Activated CD8-positive, alpha-beta memory T cell treated with anti-CD3 and anti-CD28 coated beads for 24 hours (primary cell): ENCODE measurements around the gene FLNA.

ENCODE experiments used
- DNase-seq: peaks from one replicate; pipeline ENCODE4 v3.0.0-alpha.2; 2020

The FLNA gene

DNA sequence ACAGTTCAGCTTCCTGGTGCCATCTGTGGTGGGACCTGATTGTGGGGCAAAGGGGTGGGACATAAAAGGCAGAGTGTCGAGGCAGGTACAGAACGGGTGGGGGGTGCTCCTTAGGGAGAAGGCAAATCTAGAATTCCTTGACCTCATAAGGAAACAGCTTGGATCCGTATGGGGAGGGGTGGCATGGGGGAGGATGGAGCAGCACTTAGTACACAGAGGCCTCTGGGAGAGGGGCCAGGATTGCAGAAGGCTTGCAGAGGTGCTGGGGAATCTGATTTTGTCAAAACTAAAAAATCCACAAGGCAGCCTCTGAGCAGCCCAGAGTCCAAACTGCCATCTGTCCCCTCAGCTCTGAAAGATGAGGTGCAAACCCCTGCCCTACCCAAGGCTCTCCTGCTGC, 2.3 kb upstream of the FLNA start:
- DNase-seq, result no peak

DNA sequence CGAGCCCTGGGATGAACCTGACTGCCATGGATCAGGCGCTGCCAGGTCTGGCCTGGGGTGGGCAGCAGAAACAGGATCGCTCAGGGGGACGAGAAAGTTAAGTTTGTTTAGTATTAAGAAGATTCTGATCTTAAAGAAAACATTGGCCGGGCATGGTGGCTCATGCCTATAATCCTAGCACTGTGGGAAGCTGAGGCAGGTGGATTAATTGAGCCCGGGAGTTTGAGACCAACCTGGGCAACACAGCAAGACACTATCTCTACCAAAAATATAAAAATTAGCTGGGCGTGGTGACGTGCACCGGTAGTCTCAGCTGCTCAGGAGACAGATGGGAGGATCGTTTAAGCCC, 696 bp upstream of the FLNA start:
- DNase-seq, result no peak

DNA sequence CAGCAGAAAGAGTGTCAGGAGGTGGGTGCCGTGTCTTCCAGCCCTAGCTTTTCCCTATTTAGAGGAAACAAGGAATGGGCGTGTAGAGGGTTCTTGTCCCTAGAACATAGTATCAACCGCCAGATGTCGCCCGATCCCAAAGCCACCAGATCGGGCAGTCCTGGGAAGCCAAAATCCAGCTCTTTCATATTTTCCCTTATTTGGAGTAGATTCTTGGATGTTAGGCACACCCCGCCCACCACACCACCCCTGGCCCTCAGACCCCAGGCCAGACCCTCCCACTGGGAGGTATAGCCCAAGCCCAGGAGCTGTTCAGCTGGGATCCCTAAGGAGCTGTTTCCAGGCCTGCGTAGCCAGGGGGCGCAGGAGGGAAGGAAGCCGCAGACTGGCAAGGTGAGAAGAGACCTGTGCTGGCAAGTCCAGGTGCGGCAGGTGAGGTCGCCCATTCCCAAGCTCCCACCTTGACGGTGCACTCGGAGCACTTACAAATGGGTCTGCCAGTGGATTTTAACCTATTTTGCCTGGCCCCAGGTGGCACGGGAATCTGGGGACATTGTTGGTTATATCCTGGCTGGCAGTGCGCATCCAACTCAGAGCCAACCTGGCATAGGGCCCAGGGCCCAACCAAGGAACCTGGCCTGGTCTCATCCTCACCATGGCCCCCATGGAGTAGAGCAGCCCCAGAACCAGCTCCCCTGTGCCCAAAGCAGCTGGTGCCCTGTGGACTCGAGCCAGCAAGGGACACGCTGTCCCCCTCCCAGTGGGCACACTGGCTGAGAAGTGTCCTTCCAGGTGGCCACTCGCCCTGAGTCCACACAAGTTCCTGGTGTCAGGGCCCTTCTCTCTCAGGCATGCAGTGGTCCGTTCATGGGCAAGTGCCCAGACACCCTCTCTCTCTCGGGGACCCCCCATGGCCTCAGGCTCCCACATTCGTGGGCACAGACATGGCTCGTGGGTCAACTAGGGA, 811 bp downstream of the FLNA start:
- DNase-seq, result no peak

DNA sequence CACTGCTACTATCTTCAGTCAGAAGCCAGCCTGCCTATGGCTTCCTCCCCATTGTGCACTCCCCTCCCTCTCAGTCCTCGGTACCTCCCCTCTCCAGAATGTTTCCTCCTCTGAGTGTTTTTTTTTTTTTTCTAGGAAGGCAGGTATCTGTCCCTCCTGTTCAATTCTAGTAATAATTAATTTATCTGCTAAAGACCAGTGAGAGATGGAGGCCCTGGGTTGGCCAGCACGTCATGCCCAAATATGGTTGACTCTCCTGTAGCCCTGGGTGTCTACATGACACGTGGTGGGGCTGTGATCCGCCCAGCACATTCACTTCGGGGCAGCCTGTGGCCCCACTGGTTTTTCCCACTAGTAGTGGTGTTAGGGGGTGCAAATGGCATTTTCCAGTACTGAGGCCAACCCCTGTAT, 1.8 kb downstream of the FLNA start:
- DNase-seq, result no peak

DNA sequence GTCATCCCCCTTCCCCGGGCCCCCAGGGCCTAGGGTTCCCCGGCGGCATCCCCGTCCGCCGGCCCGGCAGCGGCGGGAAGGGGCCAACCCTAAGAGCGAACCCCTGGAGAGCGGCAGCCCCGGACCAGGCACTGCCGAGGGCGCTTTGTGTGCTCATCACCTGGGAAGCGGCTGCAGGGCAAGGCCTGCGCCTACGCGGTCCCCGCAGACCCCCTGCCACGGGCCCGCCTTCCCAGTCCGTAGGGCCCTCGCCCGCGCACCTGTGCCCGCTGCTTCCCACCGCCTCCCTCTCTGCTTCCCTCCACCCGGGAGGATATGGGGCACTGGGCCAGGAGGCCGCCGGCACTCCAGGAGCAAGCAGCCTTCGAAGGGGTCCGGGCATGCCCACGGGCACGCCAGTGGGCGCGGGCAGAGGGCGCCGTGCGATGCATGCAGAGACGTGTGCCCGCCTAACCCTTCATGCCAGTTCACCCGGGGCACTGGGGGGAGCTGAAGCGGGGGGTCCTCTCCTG, 2.6 kb downstream of the FLNA start:
- no peak for DNase-seq

DNA sequence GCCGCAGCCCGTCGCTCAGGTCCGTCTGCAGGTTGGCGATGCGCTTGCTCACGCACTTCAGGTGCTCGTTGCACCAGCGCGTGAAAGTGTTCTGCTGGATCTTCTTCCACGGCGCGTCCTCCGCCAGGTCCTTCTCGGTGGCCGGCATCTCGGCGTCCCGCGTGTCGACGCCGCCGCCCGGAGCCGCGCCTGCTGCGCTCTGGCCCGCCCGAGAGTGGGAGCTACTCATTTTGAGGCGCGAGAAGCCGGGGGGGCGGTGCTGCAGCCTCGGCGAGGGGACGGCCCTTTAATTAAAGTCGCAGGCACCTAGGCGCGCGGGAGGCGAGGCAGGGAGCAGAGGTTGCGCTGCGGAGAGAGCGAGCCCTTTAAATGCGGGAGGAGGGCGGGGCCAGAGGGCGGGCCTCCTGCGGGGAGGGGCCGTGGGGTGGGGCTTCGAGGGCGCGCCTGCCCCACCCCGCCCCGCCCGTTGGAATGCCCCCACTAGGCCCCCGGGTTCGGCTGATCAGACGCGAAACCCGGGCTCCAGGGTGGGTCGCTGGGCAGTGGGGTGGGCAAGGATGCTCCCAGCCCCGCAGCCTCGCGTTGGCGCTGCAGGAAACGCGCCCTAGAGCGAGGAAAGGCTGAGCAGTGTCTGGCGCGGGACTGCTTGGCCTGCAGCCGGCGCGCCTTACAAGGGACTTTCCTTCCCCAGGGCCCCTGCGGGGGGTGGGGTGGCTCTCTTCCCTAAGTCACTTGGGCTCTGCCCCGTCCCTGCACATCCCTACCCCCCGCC, 3.2 kb downstream of the FLNA start:
- DNase-seq, result peak; percentile 93

DNA sequence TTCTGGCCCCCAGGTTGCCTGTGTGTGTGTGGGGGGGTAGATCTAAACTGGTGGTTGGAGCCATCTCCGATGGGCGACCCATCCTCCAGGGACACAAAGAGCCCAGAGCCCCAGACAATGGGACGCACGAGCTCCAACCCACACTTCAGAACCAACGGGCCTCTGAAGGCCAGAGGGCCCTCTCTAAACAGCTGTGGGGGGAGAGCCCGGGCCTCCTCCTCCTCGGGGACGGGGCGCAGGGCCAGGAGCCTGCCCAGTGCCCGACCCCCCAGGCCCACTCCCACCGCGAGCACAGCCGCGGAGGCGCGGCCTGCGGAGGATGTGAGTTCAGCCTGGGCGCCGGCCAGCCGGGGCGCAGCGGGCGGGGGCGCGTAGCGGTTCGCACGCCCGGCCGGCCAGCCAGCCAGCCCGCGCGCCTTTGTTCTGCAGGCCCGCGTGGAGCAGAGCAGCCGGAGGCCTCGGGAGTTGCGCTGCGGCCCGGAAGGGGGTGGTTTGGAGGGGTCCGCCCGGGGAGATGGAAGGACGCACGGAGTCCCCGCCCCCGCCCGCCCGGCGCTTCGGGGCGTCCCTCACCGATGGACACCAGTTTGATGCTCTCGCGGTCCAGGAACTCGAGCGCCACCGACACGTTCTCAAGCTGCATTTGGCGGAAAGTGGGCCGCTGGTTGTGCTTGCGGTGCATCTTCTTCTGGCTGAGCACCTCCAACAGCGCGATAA, 4.0 kb downstream of the FLNA start:
- peak; percentile 71 for DNase-seq

DNA sequence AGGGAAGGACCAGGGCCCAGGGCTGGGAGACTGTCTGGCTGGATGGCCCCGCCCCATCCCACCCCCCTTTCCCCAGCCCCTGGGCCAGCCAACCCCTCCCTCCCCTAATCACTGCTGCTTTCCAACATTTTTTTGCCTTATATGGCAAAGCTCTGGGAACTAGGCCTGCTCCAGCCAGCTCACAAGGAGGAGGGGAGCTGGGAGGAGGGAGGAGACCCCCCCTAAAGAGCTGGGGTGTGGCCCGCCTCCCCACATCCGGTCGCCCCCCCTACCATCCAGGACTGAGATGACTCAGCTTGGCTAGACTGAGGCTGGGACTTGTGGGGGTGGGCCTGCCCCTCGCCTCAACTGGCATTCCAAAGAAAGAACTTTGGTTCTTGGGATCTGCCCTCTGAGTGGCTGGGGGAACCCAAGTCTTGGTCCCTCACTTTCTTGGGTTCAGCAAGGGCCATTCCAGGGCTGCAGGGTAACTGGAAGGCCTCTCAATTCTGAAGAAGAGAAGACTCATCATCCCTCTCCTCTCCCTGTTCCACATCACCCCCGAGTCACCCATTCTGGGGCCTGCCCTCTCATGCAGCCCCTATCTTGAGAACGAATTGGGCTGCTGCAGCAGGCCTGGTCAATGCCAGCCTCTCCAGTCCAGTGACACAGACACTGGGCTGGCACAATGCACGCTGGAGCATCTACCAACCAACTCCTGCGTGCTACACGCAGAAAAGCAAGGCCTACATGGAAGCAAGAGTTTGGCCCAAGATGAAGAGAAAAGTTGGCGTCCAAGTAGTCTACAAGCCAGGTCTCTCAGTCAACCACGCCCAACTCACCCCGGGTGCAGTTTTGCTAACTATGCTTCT, 4.8 kb downstream of the FLNA start:
- peak; percentile 86 for DNase-seq

DNA sequence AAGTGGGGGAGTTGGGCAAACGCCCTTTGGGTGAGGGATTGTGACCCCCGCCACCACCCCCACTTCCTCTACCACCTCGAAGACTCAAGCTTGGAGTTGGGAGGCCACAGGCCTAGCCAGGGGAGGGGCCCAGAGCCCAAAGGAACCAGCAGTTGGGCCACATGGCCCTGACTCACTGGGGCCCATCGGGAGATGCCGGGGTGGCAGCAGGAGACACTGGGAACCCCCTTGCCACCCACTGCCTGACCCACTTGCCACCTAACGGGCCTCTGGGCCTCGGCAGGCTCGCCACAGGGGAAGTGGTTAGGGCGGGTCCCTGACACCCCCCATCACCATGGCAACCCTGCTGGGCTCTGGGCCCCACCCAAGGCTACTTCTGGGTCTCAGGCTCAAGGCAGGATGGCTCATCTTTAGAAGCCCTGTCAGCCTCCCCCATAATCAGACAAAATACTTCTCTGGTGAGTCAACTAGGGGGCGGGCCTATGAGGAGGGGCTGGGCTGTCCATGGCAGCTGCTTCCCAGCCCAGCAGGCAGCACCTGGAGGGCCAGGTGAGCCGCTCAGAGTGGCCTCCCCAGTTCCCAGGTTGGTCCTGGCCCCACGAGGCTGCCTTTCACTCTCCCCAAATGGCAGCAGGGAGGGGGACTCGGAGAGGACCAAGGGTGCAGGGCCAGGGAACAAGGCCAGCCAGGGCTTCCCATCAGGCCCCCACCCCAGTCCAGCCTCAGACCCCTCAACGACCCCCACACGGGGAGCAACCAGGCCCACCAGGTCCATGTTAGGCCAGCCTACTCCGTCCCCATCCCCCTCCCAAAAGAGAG, 5.6 kb downstream of the FLNA start:
- DNase-seq, result peak; percentile 93

DNA sequence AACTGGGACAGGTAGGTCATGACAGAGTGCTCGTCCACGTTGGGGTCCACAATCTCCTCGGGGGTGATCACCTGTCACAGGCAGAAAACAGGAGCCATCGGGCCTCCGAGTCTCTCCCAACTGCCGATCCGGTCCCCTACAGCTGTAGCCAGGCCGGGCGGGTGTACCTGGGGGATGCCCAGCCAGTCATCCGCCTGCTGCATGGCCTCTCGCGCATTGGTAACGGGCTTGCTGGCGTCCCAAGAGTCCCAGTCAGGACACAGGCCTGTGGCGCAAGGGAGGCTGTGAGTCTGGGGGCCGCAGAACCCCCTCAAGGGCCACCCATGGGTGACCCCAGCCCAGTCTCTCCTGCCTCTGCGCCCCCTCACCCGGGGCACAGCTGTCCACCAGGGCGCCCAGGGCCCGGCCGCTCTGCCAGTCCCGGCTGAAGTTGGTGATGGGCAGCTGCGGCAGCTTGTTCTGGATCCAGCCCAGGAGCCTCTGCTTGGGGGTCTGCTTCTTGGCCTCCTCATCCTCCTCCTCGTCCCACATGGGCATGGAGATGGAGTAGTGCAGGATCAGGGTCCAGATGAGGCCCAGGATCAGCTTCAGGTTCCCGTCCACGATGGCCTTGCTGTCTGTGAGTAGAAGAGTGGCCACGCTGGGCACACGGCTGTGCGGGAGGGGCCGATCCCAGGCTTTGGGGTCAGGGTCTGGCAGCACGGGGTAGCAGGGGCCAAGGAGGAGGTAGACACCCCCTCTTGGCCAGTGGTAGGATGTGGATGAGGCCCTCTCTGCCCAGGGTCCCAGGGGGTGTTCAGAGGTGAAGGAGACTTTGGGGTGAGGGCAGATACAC, 6.7 kb downstream of the FLNA start:
- DNase-seq, result no peak

DNA sequence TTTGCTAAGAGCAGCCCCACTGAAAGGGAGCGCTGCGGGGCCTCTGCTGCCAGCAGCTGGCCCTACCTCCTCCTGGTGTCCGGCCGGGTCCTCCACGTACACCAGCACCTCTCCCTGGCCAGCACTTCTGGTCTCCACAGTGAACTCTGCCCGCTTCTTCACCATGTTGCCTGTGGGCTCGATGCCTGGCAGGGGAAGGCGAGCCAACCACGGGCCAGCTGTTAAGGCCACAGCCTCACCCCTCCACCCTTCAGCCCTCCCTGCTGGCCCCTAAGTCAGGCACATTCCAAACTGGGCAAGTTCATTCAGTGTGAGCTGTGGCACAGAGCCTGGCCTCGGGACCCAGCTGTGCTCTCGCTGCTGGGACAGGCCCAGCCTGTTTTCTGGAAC, 7.8 kb downstream of the FLNA start:
- no peak for DNase-seq

DNA sequence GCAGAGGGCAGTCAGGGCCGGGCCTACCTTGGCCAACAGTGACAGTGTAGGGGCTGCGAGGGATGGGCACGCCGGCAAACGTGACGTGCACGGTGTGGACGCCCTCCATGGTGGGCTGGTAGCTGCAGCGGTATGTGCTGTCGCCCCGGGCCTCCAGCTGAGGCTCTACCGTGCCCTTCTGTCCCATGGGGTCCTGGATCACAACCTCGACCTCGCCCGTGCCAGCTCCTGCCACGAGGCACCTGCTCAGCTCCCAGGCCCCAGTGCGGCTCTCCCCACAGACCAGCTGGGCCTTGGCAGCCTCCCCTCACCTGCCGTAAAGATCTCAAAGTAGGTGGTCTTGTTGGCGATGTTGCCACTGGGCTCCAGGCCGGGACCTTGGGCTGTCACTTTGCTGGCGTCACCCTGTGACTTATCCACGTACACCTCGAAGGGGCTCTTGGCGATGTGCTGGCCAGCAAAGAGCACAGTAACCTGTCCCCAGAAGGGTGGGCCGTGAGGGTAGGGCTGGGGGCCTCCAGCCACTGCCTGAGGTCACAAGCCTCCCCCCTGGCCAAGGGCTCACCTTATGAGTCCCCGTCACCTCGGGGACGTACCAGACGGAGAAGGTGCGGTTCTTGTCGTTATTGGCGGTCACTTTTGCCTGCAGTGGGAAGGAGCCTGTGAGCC, 8.3 kb downstream of the FLNA start:
- DNase-seq, result no peak

DNA sequence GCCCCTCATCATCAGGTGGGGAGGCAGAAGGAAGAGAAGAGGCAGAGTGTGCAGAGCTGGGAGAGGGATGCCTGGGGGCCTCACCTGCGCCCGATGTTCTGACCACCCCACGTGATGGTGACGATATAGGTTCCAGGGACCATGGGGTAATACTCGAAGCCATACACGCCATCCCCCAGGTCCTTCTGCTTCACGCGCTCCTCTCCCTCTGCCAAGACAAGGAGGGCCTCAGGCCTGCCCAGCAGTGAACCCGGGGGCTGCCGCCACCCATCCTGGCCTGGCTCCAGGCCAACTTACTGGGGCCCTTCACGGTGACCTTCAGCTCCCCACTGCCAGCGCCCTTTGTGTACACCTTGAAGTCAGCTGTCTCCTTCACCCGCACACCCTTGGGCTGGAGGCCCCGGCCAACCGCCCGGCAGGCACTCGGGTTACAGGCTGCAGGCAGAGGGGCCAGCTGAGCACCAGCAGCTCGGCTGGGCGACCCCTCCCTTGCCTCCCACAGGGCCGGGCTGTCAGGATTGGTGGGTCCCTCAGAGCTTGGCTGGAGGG, 9.3 kb downstream of the FLNA start:
- no peak for DNase-seq

DNA sequence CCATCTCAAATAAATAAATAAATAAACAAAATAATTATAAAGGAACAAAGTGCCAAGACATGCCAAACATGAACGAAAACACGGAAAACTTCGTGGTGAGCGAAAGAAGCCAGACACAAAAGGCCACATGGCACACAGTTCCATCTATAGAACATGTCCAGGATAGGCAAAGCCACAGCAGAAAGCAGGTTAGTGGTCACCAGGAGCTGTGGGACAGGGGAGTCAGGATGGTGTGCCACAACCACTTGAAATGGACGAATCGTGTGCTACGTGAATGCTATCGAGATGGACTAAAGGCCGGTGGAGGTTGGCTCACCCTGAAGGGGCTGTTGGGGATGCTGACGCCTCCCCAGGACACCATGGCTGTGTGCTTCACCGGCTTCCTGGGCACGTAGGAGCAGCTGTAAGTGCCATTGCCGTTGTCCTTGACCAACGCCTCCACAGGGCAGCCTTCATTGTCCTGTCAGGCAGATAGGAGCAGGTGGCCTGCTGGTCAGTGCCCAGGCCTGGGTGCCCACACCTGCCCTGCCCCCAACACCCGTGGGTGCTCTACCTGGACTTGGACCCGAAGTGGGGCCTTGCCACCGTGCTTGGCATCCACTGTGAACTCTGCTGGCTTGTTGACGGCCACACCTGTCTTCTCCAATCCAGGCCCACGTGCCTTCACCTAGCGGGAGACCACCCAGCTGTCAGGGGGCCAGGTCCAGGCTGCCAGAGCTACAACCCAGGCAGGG, 10.6 kb downstream of the FLNA start:
- no peak for DNase-seq

DNA sequence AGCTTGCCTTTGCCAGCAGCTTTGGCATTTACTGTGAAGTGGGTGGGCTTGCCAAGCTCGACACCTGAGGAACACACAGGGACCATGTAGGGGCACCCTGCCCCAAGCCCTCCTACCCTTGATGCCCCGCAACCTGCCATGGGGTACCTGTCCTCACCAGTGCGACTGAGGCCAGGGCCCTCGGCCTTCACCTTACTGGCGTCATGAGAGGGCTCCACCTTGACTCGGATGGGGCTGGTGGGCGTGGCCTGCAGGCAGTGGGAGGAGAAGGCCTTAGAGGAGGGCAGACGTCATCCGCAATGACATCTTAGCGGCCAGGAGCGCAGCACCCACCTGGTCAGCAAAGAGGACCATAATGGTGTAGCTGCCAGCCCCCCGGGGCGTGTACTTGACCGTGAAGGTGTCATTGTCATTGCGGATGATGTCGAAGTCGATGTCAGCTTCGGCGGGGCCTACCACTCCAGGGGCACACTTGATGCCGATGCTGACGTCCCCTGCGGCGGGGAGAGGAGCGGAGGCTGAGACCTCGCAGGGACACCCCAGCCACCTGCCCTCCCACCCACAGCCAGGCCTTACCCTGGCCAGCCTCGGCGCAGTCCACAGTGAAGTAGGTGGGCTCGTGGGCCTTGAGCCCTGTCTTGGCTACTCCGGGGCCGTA, 12.2 kb downstream of the FLNA start:
- DNase-seq, result no peak

DNA sequence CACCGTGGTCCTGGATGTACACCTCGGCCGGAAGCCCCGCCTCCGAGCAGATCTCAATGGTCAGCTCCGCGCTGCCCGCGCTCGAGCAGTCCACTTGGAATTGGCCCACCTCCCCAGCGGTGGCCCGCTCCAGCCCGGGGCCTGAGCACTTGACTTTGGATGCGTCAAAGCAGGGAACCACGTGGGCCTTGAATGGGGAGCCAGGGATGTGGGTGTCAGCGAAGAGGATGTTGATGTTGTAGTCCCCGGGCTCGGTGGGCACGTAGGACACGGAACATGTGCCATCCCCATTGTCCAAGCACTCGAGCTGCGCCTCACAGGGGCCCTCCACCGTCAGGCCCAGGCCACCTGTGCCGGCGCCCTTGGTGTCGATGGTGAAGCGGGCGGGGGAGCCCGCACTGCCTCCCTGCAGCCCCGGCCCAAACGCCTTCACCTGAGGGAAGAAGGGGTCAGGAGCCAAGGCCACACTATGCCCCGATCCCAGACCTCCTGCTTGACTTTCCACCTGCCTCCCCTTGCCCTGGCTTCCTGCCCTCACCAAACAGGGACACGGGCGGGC, 14.2 kb downstream of the FLNA start:
- DNase-seq, result no peak

DNA sequence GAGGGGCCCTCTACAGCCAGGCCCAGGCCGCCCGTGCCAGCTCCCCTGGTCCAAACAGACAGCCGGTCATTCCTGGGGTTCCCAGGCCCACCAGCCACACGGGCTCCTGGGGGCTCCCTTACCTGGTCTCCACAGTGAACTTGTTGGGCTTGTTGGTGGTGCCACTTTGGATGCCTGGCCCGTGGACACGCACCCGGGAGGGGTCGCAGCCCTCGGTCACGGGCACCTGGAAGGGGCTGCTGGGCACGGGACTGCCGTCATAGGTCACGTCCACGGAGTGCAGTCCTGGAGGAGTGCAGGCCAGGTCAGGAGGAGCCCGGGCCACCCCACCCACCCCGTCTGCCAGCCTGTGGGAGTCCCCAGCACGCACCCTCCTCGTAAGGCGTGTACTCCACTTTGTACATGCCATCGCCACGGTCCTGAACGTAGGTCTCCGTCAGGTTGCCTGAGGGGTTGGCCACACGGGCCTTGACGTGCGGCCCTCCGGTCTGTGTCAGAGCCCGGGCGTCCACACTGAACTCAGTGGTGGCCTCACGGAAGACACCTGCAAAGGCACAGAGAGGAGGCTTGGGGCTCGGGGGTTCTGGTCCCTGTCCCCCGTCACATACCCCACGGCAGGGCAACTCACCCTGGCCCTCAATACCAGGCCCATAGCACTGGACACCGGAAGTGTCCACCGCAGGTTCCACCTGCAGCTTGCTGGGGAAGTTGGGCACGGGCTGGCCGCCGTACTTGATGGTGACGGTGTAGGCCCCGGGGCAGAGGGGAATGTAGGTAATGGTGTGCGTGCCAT, 14.9 kb downstream of the FLNA start:
- DNase-seq, result no peak
